Activated B cell treated with CpG ODN at 0.5 μM for 24 hours (primary cell): ENCODE measurements around the gene DLAT. TPM values are rescaled to one million over a fixed set of nuclear protein-coding genes. Genes with fewer than 3 reads are reported as not detected.

Experiments
- ATAC-seq: fragments of 200-7000 bp; cut with Tn5 transposase; one replicate; pipeline ENCODE4 v1.10.0; 2021; ENCODE audit warnings: low read depth, mild to moderate bottlenecking, moderate library complexity
- CTCF ChIA-PET: fragments of 350-600 bp; sonication (Branson Sonifier 250); formaldehyde crosslinking; loops from one replicate; lab custom pipeline; 2021; ENCODE audit warnings: antibody characterized with exemption; lab: Charles Lee
- POLR2A ChIA-PET: fragments of 350-600 bp; sonication (Branson Sonifier 250); formaldehyde crosslinking; loops from one replicate; lab custom pipeline; 2021; ENCODE audit warnings: antibody characterized with exemption; lab: Charles Lee
- DNase-seq: peaks from one replicate; pipeline ENCODE4 v3.0.0; 2022
- H3K27ac Mint-ChIP-seq: one replicate; pipeline ENCODE4 v1.8.0; 2020; ENCODE audit warnings: mixed read lengths
- H3K27me3 Mint-ChIP-seq: one replicate; pipeline ENCODE4 v1.8.0; 2021; ENCODE audit warnings: mixed read lengths
- H3K36me3 Mint-ChIP-seq: one replicate; pipeline ENCODE4 v1.8.0; 2021; ENCODE audit warnings: low read depth, mixed read lengths
- H3K4me1 Mint-ChIP-seq: one replicate; pipeline ENCODE4 v1.8.0; 2021; ENCODE audit warnings: mixed read lengths
- H3K4me3 Mint-ChIP-seq: one replicate; pipeline ENCODE4 v1.8.0; 2020; ENCODE audit warnings: mild to moderate bottlenecking, mixed read lengths
- H3K9me3 Mint-ChIP-seq: one replicate; pipeline ENCODE4 v1.8.0; 2020; ENCODE audit warnings: mixed read lengths
- CTCF ChIP-seq: fragments of 200-600 bp; IDR thresholded peaks from one replicate; pipeline ENCODE4 v1.8.0; 2022; ENCODE audit warnings: antibody characterized with exemption, mild to moderate bottlenecking
- intact Hi-C: fragments of 100-400 bp; cut with micrococcal nuclease; formaldehyde crosslinking; loops from one replicate; pipeline ENCODE4 v1.15.1; 2024
- total RNA-seq: library from RNA; stranded (reverse); gene quantifications from 2 replicates; pipeline ENCODE4 v1.2.3, GENCODE V29; 2022

DLAT gene
- total RNA-seq, 1 donor from 2014 or later, result 31.5 TPM

DNA sequence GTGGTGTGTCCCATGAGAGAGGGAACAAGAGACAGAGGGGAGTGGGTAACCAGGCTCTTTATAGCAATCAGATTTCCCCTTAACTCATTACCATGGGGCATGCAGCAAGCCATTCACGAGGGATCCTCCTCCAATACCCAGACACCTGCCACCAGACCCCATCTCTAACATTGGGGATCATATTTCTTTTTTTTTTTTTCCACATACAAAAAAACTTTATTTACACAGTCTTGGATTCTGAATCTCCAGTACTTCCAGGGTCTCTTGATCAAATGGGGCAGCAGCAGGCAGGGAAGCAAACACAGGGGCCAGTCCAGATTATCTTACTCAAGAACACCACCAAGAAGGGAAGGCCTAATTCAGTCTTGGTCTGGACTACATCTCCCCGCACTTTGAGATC, 4.3 kb downstream of the DLAT start:
- H3K27me3 Mint-ChIP-seq, result no peaks in the 10 kb centered on the region
- H3K9me3 Mint-ChIP-seq, result no peaks in the 10 kb centered on the region
- ATAC-seq (no peak), DNase-seq (no peak)
- POLR2A ChIA-PET, result no interaction called here
- no peak for TF ChIP-seq CTCF
- intact Hi-C loops, result no loop called here
- H3K4me3 Mint-ChIP-seq, result no peak overlapping the region
- H3K4me1 Mint-ChIP-seq, result peaks cover 22% of the 10 kb centered on the region
- H3K36me3 Mint-ChIP-seq, result peaks cover 59% of the 10 kb centered on the region
- no peak overlapping the region for H3K27ac Mint-ChIP-seq
- CTCF ChIA-PET, result no interaction called here

DNA sequence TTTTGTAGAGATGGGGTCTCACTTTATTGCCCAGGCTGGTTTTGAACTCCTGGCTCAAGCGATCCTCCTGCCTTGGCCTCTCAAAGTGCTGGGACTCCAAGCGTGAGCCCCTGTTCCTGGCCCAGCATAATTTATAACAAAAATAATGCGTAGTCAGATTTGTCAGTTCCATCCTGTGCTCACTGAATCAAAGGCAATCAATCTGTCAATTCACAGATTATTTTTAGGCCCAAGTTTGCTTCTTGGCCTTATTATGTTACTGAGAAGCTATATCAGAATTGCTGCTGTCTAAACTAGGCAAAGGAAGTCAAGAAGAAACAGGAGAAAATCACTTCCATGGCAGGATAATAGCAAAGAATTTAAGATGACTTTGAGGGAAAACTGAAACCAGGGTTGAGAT, 8.7 kb downstream of the DLAT start:
- peaks cover 2% of the 10 kb centered on the region for H3K4me1 Mint-ChIP-seq
- ATAC-seq (no peak), DNase-seq (no peak)
- no peak overlapping the region for H3K27ac Mint-ChIP-seq
- no peaks in the 10 kb centered on the region for H3K9me3 Mint-ChIP-seq
- H3K4me3 Mint-ChIP-seq, result no peak overlapping the region
- intact Hi-C loops, result no loop called here
- no peak for TF ChIP-seq CTCF
- ChIA-PET CTCF (no interaction called here), POLR2A (no interaction called here)
- no peaks in the 10 kb centered on the region for H3K27me3 Mint-ChIP-seq
- H3K36me3 Mint-ChIP-seq, result peaks cover 67% of the 10 kb centered on the region

- Mint-ChIP-seq H3K36me3 (peaks cover 63% of the 10 kb centered on the region), H3K4me1 (peaks cover 2% of the 10 kb centered on the region), H3K9me3 (no peaks in the 10 kb centered on the region), H3K27me3 (no peaks in the 10 kb centered on the region), H3K4me3 (no peak overlapping the region), H3K27ac (no peak overlapping the region)
- ChIA-PET POLR2A (no interaction called here), CTCF (no interaction called here)
- ATAC-seq (no peak), DNase-seq (no peak)
- no peak for TF ChIP-seq CTCF
- intact Hi-C loops, result no loop called here
These were observed 12.3 kb downstream of the DLAT start for GRCh38 chr11:112037527-112037926.

DNA sequence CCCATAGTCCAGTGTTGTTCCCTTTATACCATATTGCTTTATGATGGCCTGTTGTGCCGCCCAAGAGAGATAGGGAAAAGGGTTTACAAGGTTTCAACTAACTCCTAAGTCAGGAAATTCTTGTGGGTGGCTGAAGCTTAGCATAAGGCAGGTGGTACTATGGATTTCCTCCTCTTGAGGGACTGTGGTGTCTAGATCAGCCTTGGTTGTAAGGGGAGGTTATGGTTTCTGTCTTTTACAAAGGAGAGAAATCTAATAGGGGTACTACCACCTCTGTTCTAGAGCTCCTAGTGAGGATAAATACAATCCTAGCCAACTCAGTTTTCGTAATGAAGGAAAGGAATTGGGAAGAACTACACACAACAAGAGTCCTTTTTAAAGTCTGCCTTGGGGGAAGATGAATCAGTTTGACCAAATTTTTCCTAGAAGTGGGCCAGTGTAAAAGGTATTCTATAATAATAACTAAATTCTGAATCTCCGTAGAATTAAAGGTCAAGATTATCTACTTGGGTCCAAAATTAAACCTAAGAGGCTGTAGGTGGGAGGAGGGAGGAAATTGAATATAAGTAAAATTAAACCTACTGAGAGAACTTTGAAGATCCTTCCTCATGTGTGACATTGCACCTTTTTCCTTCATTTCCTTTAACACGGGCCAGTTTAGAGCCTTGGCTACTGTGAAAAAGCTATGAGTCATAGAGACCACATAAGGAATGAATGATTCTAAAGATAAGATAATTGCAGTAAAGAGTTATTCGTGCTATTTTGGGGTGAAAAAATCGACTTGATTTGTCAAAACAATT, 17.2 kb downstream of the DLAT start:
- no peak for TF ChIP-seq CTCF
- Mint-ChIP-seq H3K27me3 (no peaks in the 10 kb centered on the region), H3K9me3 (no peaks in the 10 kb centered on the region), H3K4me3 (no peak overlapping the region), H3K36me3 (peaks cover 76% of the 10 kb centered on the region), H3K4me1 (peaks cover 5% of the 10 kb centered on the region), H3K27ac (no peak overlapping the region)
- intact Hi-C loops, result no loop called here
- ATAC-seq (no peak), DNase-seq (no peak)
- CTCF ChIA-PET, result no interaction called here
- POLR2A ChIA-PET, result interaction anchor here (1.0 to 1.1 kb wide), 2 partner anchors 14 to 18 kb away, joined by 3 to 6 read pairs; partner anchors contain the start of gene DLAT

- intact Hi-C loops, result no loop called here
- no peak overlapping the region for H3K4me3 Mint-ChIP-seq
- no peak for TF ChIP-seq CTCF
- H3K36me3 Mint-ChIP-seq, result peaks cover 72% of the 10 kb centered on the region
- H3K9me3 Mint-ChIP-seq, result no peaks in the 10 kb centered on the region
- POLR2A ChIA-PET, result interaction anchor here (1.1 kb wide), 1 partner anchor 15 kb away, joined by 6 read pairs; no protein-coding TSS in a partner anchor
- ATAC-seq (no peak), DNase-seq (no peak)
- CTCF ChIA-PET, result no interaction called here
- H3K27ac Mint-ChIP-seq, result no peak overlapping the region
- no peaks in the 10 kb centered on the region for H3K27me3 Mint-ChIP-seq
- H3K4me1 Mint-ChIP-seq, result peaks cover 11% of the 10 kb centered on the region
These were observed 17.7 kb downstream of the DLAT start for GRCh38 chr11:112042961-112043304.
